Measurements from ENCODE around the gene PTPRD. TPM values are rescaled to one million over a fixed set of nuclear protein-coding genes. Genes with fewer than 3 reads are reported as not detected.

Gene PTPRD
- total RNA-seq, 1 experiment from 2014 or later, result 32.5 TPM

GRCh38 chr9:8280811-8281210 is 2332.0 kb downstream of the PTPRD start:
- Mint-ChIP-seq H3K36me3 (ENCODE audit: insufficient read depth in 1 of 3, low read depth in 3 of 3) (peaks cover 4 to 15% (median 12%) of the 10 kb centered on the region in 3 experiments; a peak in 6 of 7 replicates), H3K27ac (no peak overlapping the region), H3K9me3 (peaks cover 11 to 12% of the 10 kb centered on the region in 2 experiments), H3K27me3 (ENCODE audit: low read depth) (peaks cover 1% of the 10 kb centered on the region; the same call in 1 of the 2 replicates), H3K4me1 (peaks cover 3 to 8% of the 10 kb centered on the region in 2 experiments; a peak in 2 of 4 replicates), H3K4me3 (no peak overlapping the region)
- H3K27ac ChIP-seq (ENCODE audit: insufficient read length, low read depth, low read length), result no peak overlapping the region
- DNase-seq, result no peak
- no peaks in the 10 kb centered on the region for H4K20me1 ChIP-seq (ENCODE audit: control insufficient read depth, insufficient read depth, insufficient read length)
- H3K4ac ChIP-seq (ENCODE audit: low read depth, low read length), result no peak overlapping the region
- H3K9ac ChIP-seq (ENCODE audit: extremely low read depth, insufficient read length, low read length), result no peak overlapping the region
- H3K79me1 ChIP-seq (ENCODE audit: insufficient read depth, low read depth, low read length, poor library complexity, severe bottlenecking), result no peaks in the 10 kb centered on the region
- no peak overlapping the region for H2BK15ac ChIP-seq (ENCODE audit: low read depth, low read length)
- H3K27me3 ChIP-seq (ENCODE audit: insufficient read depth, low read length), result no peaks in the 10 kb centered on the region
- WGBS (ENCODE audit: extremely low coverage, insufficient read length, low lambda C conversion rate), result no CpG with 5 or more reads among the region's 2 CpGs
- no peak overlapping the region for H4K91ac ChIP-seq (ENCODE audit: insufficient read length, low read depth, low read length)
- H2BK120ac ChIP-seq (ENCODE audit: low read depth, low read length, poor library complexity, severe bottlenecking), result no peak overlapping the region
- H4K5ac ChIP-seq (ENCODE audit: insufficient read length, low read depth, low read length), result no peak overlapping the region
- TF ChIP-seq CTCF (conservative IDR thresholded peaks at IDR 0.05), result no peak
- no peak overlapping the region for H4K8ac ChIP-seq (replicated peaks; ENCODE audit: insufficient read length, low read depth, low read length)
- H3T11ph ChIP-seq (ENCODE audit: low read length), result no peak overlapping the region
- H3K79me2 ChIP-seq (ENCODE audit: insufficient read depth, low read length), result no peaks in the 10 kb centered on the region
- H3K18ac ChIP-seq (ENCODE audit: insufficient read length, low read depth, low read length), result no peak overlapping the region
- H3K4me2 ChIP-seq (ENCODE audit: insufficient read depth, insufficient read length, low read length), result no peak overlapping the region
- H3K23me2 ChIP-seq (ENCODE audit: insufficient read length, low read depth, low read length, poor library complexity, severe bottlenecking), result no peaks in the 10 kb centered on the region
- no peak overlapping the region for H3K56ac ChIP-seq (ENCODE audit: insufficient read length, low read depth, low read length)
- H2BK12ac ChIP-seq (ENCODE audit: insufficient read length, low read depth, low read length), result no peak overlapping the region
- no peak overlapping the region for H2AK5ac ChIP-seq (ENCODE audit: insufficient read length, low read length)
- H3K23ac ChIP-seq (ENCODE audit: insufficient read length, low read depth, low read length), result no peak overlapping the region
- H2BK5ac ChIP-seq (ENCODE audit: insufficient read length, low read length), result no peak overlapping the region
- no peaks in the 10 kb centered on the region for H3K4me1 ChIP-seq (ENCODE audit: insufficient read depth, low read length)
- no peak overlapping the region for H2AFZ ChIP-seq (ENCODE audit: low read length)
- H3K9me3 ChIP-seq (ENCODE audit: control insufficient read depth, low read depth, low read length), result no peaks in the 10 kb centered on the region
- H3K14ac ChIP-seq (ENCODE audit: insufficient read depth, low read length), result no peak overlapping the region
- no peak overlapping the region for H2BK20ac ChIP-seq (ENCODE audit: low read depth, low read length, poor library complexity, severe bottlenecking)

All from H9 (cell line).